Measurements from ENCODE around the gene USP21. TPM values are rescaled to one million over a fixed set of nuclear protein-coding genes. Genes with fewer than 3 reads are reported as not detected.

Gene USP21
- polyA plus RNA-seq, 2 of the 4 experiments (the other 2 are of a cell fraction), result 22.6 to 23.6 TPM

GRCh38 chr1:161164901-161165610 is 5.8 kb downstream of the USP21 start (continued):
- TF ChIP-seq SREBF2 (IDR thresholded peaks at IDR 0.05) (no peak), JUNB (IDR thresholded peaks at IDR 0.05) (no peak), POLR2AphosphoS2 (conservative IDR thresholded peaks at IDR 0.05; ENCODE audit: low read length) (no peak), HDAC2 (IDR thresholded peaks at IDR 0.05) (no peak)

GRCh38 chr1:161165742-161166668 is 6.7 kb downstream of the USP21 start, which contains the start of gene PPOX:
Gene PPOX (plus strand): TSS chr1:161166426. CDS start chr1:161166848, 422 bp downstream.
- Histone ChIP-seq H3K4me3 (peak within 1 kb of the TSS; percentile 62), H3K4me1 (peaks cover 16% of the 10 kb centered on the region), H3K9me3 (no peaks in the 10 kb centered on the region), H3K27ac (peak within 1 kb of the TSS; percentile 77 to 92), H3K4me2 (peak within 1 kb of the TSS; percentile 99)
- FAIRE-seq (no peak), ATAC-seq (peak; percentile 95 to 97), DNase-seq (ENCODE audit: low read depth in 1 of 2, low spot score in 1 of 2) (peak; percentile 97 to 99)
- ChIA-PET POLR2A (interaction anchor here (0.6 to 2.8 kb wide), 11 partner anchors 8 to 224 kb away, joined by 3 to 25 read pairs (median 4); partner anchors contain the start of genes B4GALT3, NDUFS2, UFC1 and USF1), CTCF (interaction anchor here (0.6 to 5.5 kb wide), 27 partner anchors 10 to 973 kb away, joined by 3 to 59 read pairs (median 4); partner anchors contain the start of genes DEDD, NECTIN4 and UFC1)
- under 1% methylated on average over 50 of the region's 54 CpGs for WGBS (ENCODE audit: missing lambda C conversion rate)
- TF ChIP-seq RFX5 (IDR thresholded peaks at IDR 0.05) (0 out of 2 replicates have a peak, but pooled peaks have one; percentile 6), HOXB13 (CRISPR knock-in tag; IDR thresholded peaks at IDR 0.05; ENCODE audit: low read depth) (0 out of 2 replicates have a peak, but pooled peaks have one; percentile 42), ESRRA (IDR thresholded peaks at IDR 0.05; ENCODE audit: borderline replicate concordance, low read length) (no peak), RARB (CRISPR knock-in tag; IDR thresholded peaks at IDR 0.05) (no peak), SREBF2 (IDR thresholded peaks at IDR 0.05) (no peak), TFCP2L1 (CRISPR knock-in tag; IDR thresholded peaks at IDR 0.05) (peak; percentile 63; the same call in 1 of the 2 replicates), HOXA7 (CRISPR knock-in tag; IDR thresholded peaks at IDR 0.05) (no peak), EP300 (IDR thresholded peaks at IDR 0.05) (no peak), EHF (CRISPR knock-in tag; IDR thresholded peaks at IDR 0.05) (no peak), FOSB (CRISPR knock-in tag; IDR thresholded peaks at IDR 0.05) (no peak; the same call in 1 of the 2 replicates), POLR2AphosphoS2 (conservative IDR thresholded peaks at IDR 0.05; ENCODE audit: low read length) (no peak), RAD21 (conservative IDR thresholded peaks at IDR 0.05 in 1 of 2, IDR thresholded peaks at IDR 0.05 in 1 of 2) (no peak), SMC3 (IDR thresholded peaks at IDR 0.05) (no peak; the same call in 2 of the 3 replicates), RCOR1 (IDR thresholded peaks at IDR 0.05; ENCODE audit: low read depth, low read length) (no peak), TP53 (CRISPR knock-in tag; IDR thresholded peaks at IDR 0.05) (no peak), ZFP36 (IDR thresholded peaks at IDR 0.05; ENCODE audit: borderline replicate concordance, partially characterized antibody) (no peak), USF2 (IDR thresholded peaks at IDR 0.05) (peak; percentile 75), MAX (IDR thresholded peaks at IDR 0.05) (peak; percentile 91), MYC (IDR thresholded peaks at IDR 0.05; ENCODE audit: borderline replicate concordance, low read length) (no peak), E2F6 (IDR thresholded peaks at IDR 0.05; ENCODE audit: borderline replicate concordance, low read depth) (peak; percentile 80; the same call in 1 of the 2 replicates), KDM5A (IDR thresholded peaks at IDR 0.05) (peak; percentile 23; the same call in 1 of the 2 replicates), MAFK (IDR thresholded peaks at IDR 0.05; ENCODE audit: partially characterized antibody) (no peak), CTCF (IDR thresholded peaks at IDR 0.05) (peak; percentile 66), PHF8 (IDR thresholded peaks at IDR 0.05; ENCODE audit: borderline replicate concordance, low read depth) (no peak; the same call in none of the 2 replicates), CHD2 (IDR thresholded peaks at IDR 0.05; ENCODE audit: low read length, partially characterized antibody) (peak; percentile 85), HMGXB4 (CRISPR knock-in tag; IDR thresholded peaks at IDR 0.05; ENCODE audit: borderline replicate concordance) (no peak), ATOH8 (CRISPR knock-in tag; IDR thresholded peaks at IDR 0.05; ENCODE audit: low read depth) (no peak)
